Psoas muscle (tissue), 8 donors: ENCODE results near the gene VSIG8. TPM values are rescaled to one million over a fixed set of nuclear protein-coding genes. Genes with fewer than 3 reads are reported as not detected.
A peak's percentile ranks its signal among the peaks of the same experiment; 100 is the strongest.

ENCODE experiments used
- ATAC-seq, 4 donors: fragments of 200-7000 bp; cut with Tn5 transposase; one replicate each; pipeline ENCODE4 v1.9.1; 2020; ENCODE audit warnings: moderate library complexity in 3 of 4, mild to moderate bottlenecking in 2 of 4
- DNase-seq, 2 donors: peaks; one replicate each; pipeline ENCODE4 v3.0.0-alpha.2; 2020
- H3K27ac ChIP-seq: fragments of 200-600 bp; one replicate; pipeline ENCODE4 v1.8.0; 2022
- H3K27me3 ChIP-seq, 3 donors: fragments of 200-600 bp in 1 of 3; one replicate each; pipeline versions ENCODE4 v1.6.1 to v1.8.0; 2013 to 2022; ENCODE audit warnings: low read length in 2 of 3, mild to moderate bottlenecking in 2 of 3, moderate library complexity in 1 of 3; ENCODE audit not compliant: insufficient read depth in 3 of 3
- H3K36me3 ChIP-seq, 2 donors: fragments of 200-600 bp in 1 of 2; one replicate each; pipeline versions ENCODE4 v1.6.1 to v1.8.0; 2013 to 2022; ENCODE audit warnings: low read depth in 1 of 2, mild to moderate bottlenecking in 1 of 2, moderate library complexity in 1 of 2; ENCODE audit not compliant: insufficient read depth in 1 of 2
- H3K4me1 ChIP-seq: fragments of 200-600 bp; one replicate; pipeline ENCODE4 v1.8.0; 2022
- H3K4me3 ChIP-seq: fragments of 200-600 bp; one replicate; pipeline ENCODE4 v1.8.0; 2022; ENCODE audit warnings: mild to moderate bottlenecking
- H3K9me3 ChIP-seq: fragments of 200-600 bp; one replicate; pipeline ENCODE4 v1.8.0; 2022
- CTCF ChIP-seq: fragments of 200-600 bp; IDR thresholded peaks from one replicate; pipeline ENCODE4 v1.8.0; 2022; ENCODE audit warnings: antibody characterized with exemption
- WGBS, 3 donors: extraction: QIAGEN DNeasy Blood & Tissue Kit; methylation state at CpG; one replicate each; pipeline versions ENCODE4 v1.1.6 to v1.1.7; 2013; 5-methylcytosine and 5-hydroxymethylcytosine counted together
- intact Hi-C, 2 donors: fragments of 100-400 bp; cut with DNase I; formaldehyde crosslinking; loops; one replicate each; pipeline versions ENCODE4 v1.11.0 to v1.14.2; 2022
- polyA plus RNA-seq, 3 donors: library from polyadenylated mRNA; stranded (reverse); fragments of 200-250 nt; gene quantifications; one replicate each; pipeline ENCODE4 v1.2.3, GENCODE V29; 2013
- total RNA-seq, 4 donors: library from RNA; stranded (reverse); fragmentation: NEBNext Ultra II Directional in 2 of 4; extraction: Animal tissue kit (Norgen Biotek cat#: 25700) in 2 of 4; gene quantifications; one replicate each; pipeline versions ENCODE4 v1.2.1 to v1.2.4, GENCODE V29; 2021 to 2023
- donor health status: healthy with polysubstance abuse.
- donor health status: DM: no; HTN: no; CAD: no; lungs with moderate emphysema.
- donor health status: Bipolar disorder and iron deficiency.
- donor health status: healthy.
- donor health status: DM: yes; HTN: yes; CAD: no.
- donor health status: DM: no; HTN: no; CAD: no.
- donor health status: DM: no; HTN: no; CAD: no.
- donor health status: DM: yes; HTN: yes; CAD: no.

VSIG8 gene
- total and polyA plus RNA-seq, 7 donors = not detected

- DNase-seq = peak; percentile 66 to 68
- intact Hi-C loops = no loop called here
- ATAC-seq = peak in 1 of 4 donors; percentile 50
- no peaks in the 10 kb centered on the region for H3K36me3 ChIP-seq
- H3K4me1 ChIP-seq = no peaks in the 10 kb centered on the region
- 69 to 70% (median 69%) methylated on average over 6 of the region's 6 CpGs for WGBS, 3 donors
- H3K9me3 ChIP-seq = no peaks in the 10 kb centered on the region
- TF ChIP-seq CTCF = no peak
- no peaks in the 10 kb centered on the region for H3K27me3 ChIP-seq
- H3K27ac ChIP-seq = no peak overlapping the region
- no peak overlapping the region for H3K4me3 ChIP-seq
These were observed 19.4 kb upstream of the VSIG8 start for GRCh38 chr1:159881622-159882526.

DNA sequence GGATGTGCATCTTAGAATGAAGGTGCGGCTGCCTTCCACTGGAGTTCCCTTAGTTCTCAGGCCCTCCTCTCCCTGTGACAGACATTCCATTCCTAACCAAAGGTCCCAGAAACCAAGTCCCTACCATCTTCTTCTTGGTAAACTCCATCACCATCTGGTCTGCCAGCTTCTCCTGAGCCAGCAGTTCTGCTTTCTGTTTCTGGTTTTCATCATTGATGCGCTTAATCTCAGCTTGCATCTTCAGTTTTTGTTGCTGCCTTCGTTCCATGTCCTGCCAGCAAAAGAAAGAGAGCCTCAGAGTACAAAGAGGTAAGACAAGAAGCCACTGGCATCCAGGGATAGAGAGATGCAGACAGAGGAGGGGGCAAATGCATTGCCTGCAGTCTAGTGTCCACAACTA lies 18.0 kb upstream of the VSIG8 start:
- Histone ChIP-seq H3K36me3 (no peaks in the 10 kb centered on the region), H3K27me3 (no peaks in the 10 kb centered on the region), H3K27ac (no peak overlapping the region), H3K4me1 (no peaks in the 10 kb centered on the region), H3K4me3 (no peak overlapping the region), H3K9me3 (no peaks in the 10 kb centered on the region)
- intact Hi-C loops = no loop called here
- 92 to 95% (median 94%) methylated on average over 3 of the region's 3 CpGs for WGBS, 3 donors
- TF ChIP-seq CTCF = no peak
- DNase-seq = no peak
- no peak for ATAC-seq

GRCh38 chr1:159879977-159880376 lies 17.5 kb upstream of the VSIG8 start:
- DNase-seq (no peak), ATAC-seq (no peak)
- no peaks in the 10 kb centered on the region for H3K27me3 ChIP-seq
- intact Hi-C loops = no loop called here
- H3K4me3 ChIP-seq = no peak overlapping the region
- H3K36me3 ChIP-seq = no peaks in the 10 kb centered on the region
- WGBS, 3 donors = 83 to 93% (median 88%) methylated on average over 4 of the region's 4 CpGs
- H3K27ac ChIP-seq = no peak overlapping the region
- no peaks in the 10 kb centered on the region for H3K9me3 ChIP-seq
- no peaks in the 10 kb centered on the region for H3K4me1 ChIP-seq
- TF ChIP-seq CTCF = no peak

GRCh38 chr1:159879136-159879535 lies 16.7 kb upstream of the VSIG8 start:
- no peak for DNase-seq
- WGBS, 3 donors = 88 to 89% (median 88%) methylated on average over 3 of the region's 3 CpGs
- TF ChIP-seq CTCF = no peak
- Histone ChIP-seq H3K4me1 (no peaks in the 10 kb centered on the region), H3K9me3 (no peaks in the 10 kb centered on the region), H3K27me3 (no peaks in the 10 kb centered on the region), H3K27ac (no peak overlapping the region), H3K36me3 (no peaks in the 10 kb centered on the region), H3K4me3 (no peak overlapping the region)
- intact Hi-C loops = no loop called here
- ATAC-seq = no peak
